Trophoblast cell (in vitro differentiated cells and primary cell): ENCODE data around the gene GABRG3.

ENCODE experiments used
- DNase-seq, 2 donors: peaks; one replicate each; pipeline ENCODE4 v3.0.0-alpha.2; 2016
- H2AFZ ChIP-seq: 2 replicates; pipeline ENCODE4 v1.6.1; 2013; ENCODE audit warnings: low read length, moderate library complexity, mild to moderate bottlenecking; ENCODE audit not compliant: insufficient read depth, poor library complexity
- H2AK5ac ChIP-seq: 2 replicates; pipeline ENCODE4 v1.6.1; 2013; ENCODE audit warnings: mild to moderate bottlenecking, low read length
- H2BK120ac ChIP-seq: 2 replicates; pipeline ENCODE4 v1.6.1; 2013; ENCODE audit warnings: low read length, mild to moderate bottlenecking, moderate library complexity; ENCODE audit not compliant: insufficient read depth, poor library complexity
- H2BK12ac ChIP-seq: 2 replicates; pipeline ENCODE4 v1.6.1; 2013; ENCODE audit warnings: mild to moderate bottlenecking, low read length, moderate library complexity
- H2BK5ac ChIP-seq: 2 replicates; pipeline ENCODE4 v1.6.1; 2013; ENCODE audit warnings: low read length, low read depth, moderate library complexity, mild to moderate bottlenecking; ENCODE audit not compliant: poor library complexity
- H3K14ac ChIP-seq: 2 replicates; pipeline ENCODE4 v1.6.1; 2013; ENCODE audit warnings: mild to moderate bottlenecking, low read length
- H3K18ac ChIP-seq: 2 replicates; pipeline ENCODE4 v1.6.1; 2013; ENCODE audit warnings: mild to moderate bottlenecking, low read length
- H3K23ac ChIP-seq: 2 replicates; pipeline ENCODE4 v1.6.1; 2013; ENCODE audit warnings: low read length
- H3K27ac ChIP-seq: 2 replicates; pipeline ENCODE4 v1.5.1; 2013; ENCODE audit warnings: low read depth, mild to moderate bottlenecking, inconsistent platforms, low read length, moderate library complexity
- H3K27me3 ChIP-seq: 2 replicates; pipeline ENCODE4 v1.6.1; 2013; ENCODE audit warnings: inconsistent platforms, mild to moderate bottlenecking, low read length, moderate library complexity; ENCODE audit not compliant: insufficient read depth
- H3K36me3 ChIP-seq, 2 experiments: 1 replicate in 1 of 2; 2 replicates in 1 of 2; pipeline ENCODE4 v1.6.1; 2013; ENCODE audit warnings: low read length in 2 of 2, mild to moderate bottlenecking in 2 of 2, moderate library complexity in 1 of 2; ENCODE audit not compliant: insufficient read depth in 2 of 2, control insufficient read depth in 1 of 2
- H3K4ac ChIP-seq: 2 replicates; pipeline ENCODE4 v1.6.1; 2013; ENCODE audit warnings: low read depth, mild to moderate bottlenecking, low read length, moderate library complexity
- H3K4me1 ChIP-seq, 2 experiments: 1 replicate in 1 of 2; 2 replicates in 1 of 2; pipeline ENCODE4 v1.6.1; 2013; ENCODE audit warnings: low read length in 2 of 2, mild to moderate bottlenecking in 2 of 2, moderate library complexity in 1 of 2; ENCODE audit not compliant: insufficient read depth in 2 of 2, control insufficient read depth in 1 of 2
- H3K4me2 ChIP-seq: 2 replicates; pipeline ENCODE4 v1.6.1; 2013; ENCODE audit warnings: inconsistent platforms, mild to moderate bottlenecking, low read length, moderate library complexity
- H3K4me3 ChIP-seq: 2 replicates; pipeline ENCODE4 v1.5.1; 2013; ENCODE audit warnings: mild to moderate bottlenecking, low read depth, low read length, inconsistent platforms
- H3K79me1 ChIP-seq: one replicate; pipeline ENCODE4 v1.6.1; 2013; ENCODE audit warnings: low read length
- H3K79me2 ChIP-seq: 2 replicates; pipeline ENCODE4 v1.6.1; 2013; ENCODE audit warnings: low read length, mild to moderate bottlenecking; ENCODE audit not compliant: control insufficient read depth, insufficient read depth, poor library complexity
- H3K9ac ChIP-seq: 2 replicates; pipeline ENCODE4 v1.6.1; 2013; ENCODE audit warnings: mild to moderate bottlenecking, low read length
- H3K9me3 ChIP-seq: 2 replicates; pipeline ENCODE4 v1.6.1; 2013; ENCODE audit warnings: low read depth, mild to moderate bottlenecking, control low read depth, inconsistent platforms, low read length; ENCODE audit not compliant: insufficient read depth
- H4K12ac ChIP-seq: 2 replicates; pipeline ENCODE4 v1.6.1; 2013; ENCODE audit warnings: low read depth, mild to moderate bottlenecking, low read length, moderate library complexity
- H4K8ac ChIP-seq: 2 replicates; pipeline ENCODE4 v1.6.1; 2013; ENCODE audit warnings: low read depth, mild to moderate bottlenecking, low read length, moderate library complexity
- H4K91ac ChIP-seq: one replicate; pipeline ENCODE4 v1.6.1; 2013; ENCODE audit warnings: low read depth, mild to moderate bottlenecking, low read length, moderate library complexity
- whole genome bisulfite sequencing: extraction: QIAGEN DNeasy Blood & Tissue Kit; methylation state at CpG from one replicate; pipeline ENCODE4 v1.1.7; 2013; ENCODE audit warnings: missing lambda C conversion rate; ENCODE audit not compliant: insufficient read length, insufficient coverage; ENCODE audit errors: extremely low coverage; 5-methylcytosine and 5-hydroxymethylcytosine counted together

The GABRG3 gene

GRCh38 chr15:27401471-27401870 lies 430.5 kb downstream of the GABRG3 start:
- Histone ChIP-seq H3K9me3 (no peaks in the 10 kb centered on the region), H4K8ac (no peak overlapping the region), H4K91ac (no peak overlapping the region), H2AK5ac (no peak overlapping the region), H3K23ac (no peak overlapping the region), H3K27me3 (no peaks in the 10 kb centered on the region), H3K9ac (no peak overlapping the region), H3K18ac (no peak overlapping the region), H3K36me3 (no peaks in the 10 kb centered on the region), H2BK12ac (no peak overlapping the region), H3K79me1 (no peaks in the 10 kb centered on the region), H3K4me1 (no peaks in the 10 kb centered on the region), H3K4me2 (no peak overlapping the region), H2BK5ac (no peak overlapping the region), H2AFZ (no peak overlapping the region), H3K4me3 (no peak overlapping the region), H3K27ac (no peak overlapping the region), H3K4ac (no peak overlapping the region), H4K12ac (no peak overlapping the region), H3K79me2 (no peaks in the 10 kb centered on the region), H2BK120ac (no peak overlapping the region), H3K14ac (no peak overlapping the region)
- DNase-seq, result no peak
- WGBS, result no CpG with 5 or more reads among the region's 5 CpGs

GRCh38 chr15:27408428-27408827 lies 437.4 kb downstream of the GABRG3 start:
- Histone ChIP-seq H4K8ac (no peak overlapping the region), H3K9me3 (no peaks in the 10 kb centered on the region), H2AFZ (no peak overlapping the region), H2AK5ac (no peak overlapping the region), H3K27me3 (no peaks in the 10 kb centered on the region), H3K14ac (no peak overlapping the region), H3K23ac (no peak overlapping the region), H2BK120ac (no peak overlapping the region), H3K27ac (no peak overlapping the region), H3K4ac (no peak overlapping the region), H3K4me1 (no peaks in the 10 kb centered on the region), H3K4me3 (no peak overlapping the region), H2BK5ac (no peak overlapping the region), H4K12ac (no peak overlapping the region), H3K79me1 (no peaks in the 10 kb centered on the region), H3K9ac (no peak overlapping the region), H4K91ac (no peak overlapping the region), H3K36me3 (no peaks in the 10 kb centered on the region), H3K18ac (no peak overlapping the region), H2BK12ac (no peak overlapping the region), H3K4me2 (no peak overlapping the region), H3K79me2 (no peaks in the 10 kb centered on the region)
- no peak for DNase-seq
- WGBS, result no CpG with 5 or more reads among the region's 5 CpGs

- DNase-seq, result no peak
- H2AK5ac ChIP-seq, result no peak overlapping the region
- H2BK120ac ChIP-seq, result no peak overlapping the region
- no peaks in the 10 kb centered on the region for H3K79me1 ChIP-seq
- no peak overlapping the region for H3K14ac ChIP-seq
- no peak overlapping the region for H3K23ac ChIP-seq
- H3K4me3 ChIP-seq, result no peak overlapping the region
- H3K4ac ChIP-seq, result no peak overlapping the region
- H2BK12ac ChIP-seq, result no peak overlapping the region
- no peak overlapping the region for H3K27ac ChIP-seq
- no peak overlapping the region for H4K8ac ChIP-seq
- H4K12ac ChIP-seq, result no peak overlapping the region
- H3K18ac ChIP-seq, result no peak overlapping the region
- H3K4me1 ChIP-seq, result no peaks in the 10 kb centered on the region
- no peak overlapping the region for H4K91ac ChIP-seq
- H2AFZ ChIP-seq, result no peak overlapping the region
- no peaks in the 10 kb centered on the region for H3K27me3 ChIP-seq
- no peak overlapping the region for H2BK5ac ChIP-seq
- no peak overlapping the region for H3K9ac ChIP-seq
- H3K4me2 ChIP-seq, result no peak overlapping the region
- H3K9me3 ChIP-seq, result no peaks in the 10 kb centered on the region
- H3K79me2 ChIP-seq, result no peaks in the 10 kb centered on the region
- WGBS, result no CpG with 5 or more reads among the region's 6 CpGs
- no peaks in the 10 kb centered on the region for H3K36me3 ChIP-seq
Measured at GRCh38 chr15:27410996-27411605, 440.1 kb downstream of the GABRG3 start.

- H2AFZ ChIP-seq, result no peak overlapping the region
- WGBS, result no CpG with 5 or more reads among the region's 6 CpGs
- no peak overlapping the region for H3K18ac ChIP-seq
- no peak overlapping the region for H3K4ac ChIP-seq
- no peaks in the 10 kb centered on the region for H3K36me3 ChIP-seq
- H2AK5ac ChIP-seq, result no peak overlapping the region
- H4K12ac ChIP-seq, result no peak overlapping the region
- H3K79me1 ChIP-seq, result no peaks in the 10 kb centered on the region
- H3K4me1 ChIP-seq, result no peaks in the 10 kb centered on the region
- H3K9me3 ChIP-seq, result no peaks in the 10 kb centered on the region
- no peak for DNase-seq
- no peak overlapping the region for H3K14ac ChIP-seq
- H4K8ac ChIP-seq, result no peak overlapping the region
- H2BK120ac ChIP-seq, result no peak overlapping the region
- no peak overlapping the region for H4K91ac ChIP-seq
- no peak overlapping the region for H2BK12ac ChIP-seq
- no peak overlapping the region for H3K27ac ChIP-seq
- no peak overlapping the region for H3K4me2 ChIP-seq
- no peaks in the 10 kb centered on the region for H3K79me2 ChIP-seq
- H3K9ac ChIP-seq, result no peak overlapping the region
- no peak overlapping the region for H2BK5ac ChIP-seq
- no peak overlapping the region for H3K4me3 ChIP-seq
- H3K23ac ChIP-seq, result no peak overlapping the region
- H3K27me3 ChIP-seq, result no peaks in the 10 kb centered on the region
Measured at GRCh38 chr15:27412415-27412814, 441.4 kb downstream of the GABRG3 start.
